Measurements from ENCODE around the gene NFASC.

DNA sequence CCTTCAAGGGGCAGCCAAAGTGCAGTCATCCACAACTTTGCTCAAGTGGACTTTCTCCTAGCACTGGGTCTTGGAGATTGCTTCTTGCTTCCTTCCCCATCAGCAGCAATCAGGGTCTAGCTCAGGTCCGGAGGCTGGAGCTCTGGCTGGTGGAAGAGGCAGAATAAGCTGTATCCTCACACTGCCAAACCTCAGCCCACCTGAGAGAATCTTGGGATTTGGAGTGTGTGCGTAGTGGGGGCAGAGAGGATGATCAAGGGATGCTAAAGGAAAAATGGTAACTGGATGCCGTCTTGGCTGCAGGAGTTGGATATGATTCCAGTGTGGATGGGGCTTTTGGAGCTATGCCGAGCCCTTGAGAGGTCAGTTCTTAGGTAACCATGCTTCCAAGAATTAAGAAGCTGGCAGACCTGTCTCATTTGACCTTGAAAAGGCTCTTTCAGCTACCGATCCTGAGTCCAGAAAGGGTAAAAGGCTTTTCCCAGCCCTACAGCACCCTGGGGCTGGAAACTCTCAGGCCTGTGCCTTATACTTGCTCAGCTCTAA, 4.5 kb upstream of the NFASC start:
- TF ChIP-seq, protein P1, sequence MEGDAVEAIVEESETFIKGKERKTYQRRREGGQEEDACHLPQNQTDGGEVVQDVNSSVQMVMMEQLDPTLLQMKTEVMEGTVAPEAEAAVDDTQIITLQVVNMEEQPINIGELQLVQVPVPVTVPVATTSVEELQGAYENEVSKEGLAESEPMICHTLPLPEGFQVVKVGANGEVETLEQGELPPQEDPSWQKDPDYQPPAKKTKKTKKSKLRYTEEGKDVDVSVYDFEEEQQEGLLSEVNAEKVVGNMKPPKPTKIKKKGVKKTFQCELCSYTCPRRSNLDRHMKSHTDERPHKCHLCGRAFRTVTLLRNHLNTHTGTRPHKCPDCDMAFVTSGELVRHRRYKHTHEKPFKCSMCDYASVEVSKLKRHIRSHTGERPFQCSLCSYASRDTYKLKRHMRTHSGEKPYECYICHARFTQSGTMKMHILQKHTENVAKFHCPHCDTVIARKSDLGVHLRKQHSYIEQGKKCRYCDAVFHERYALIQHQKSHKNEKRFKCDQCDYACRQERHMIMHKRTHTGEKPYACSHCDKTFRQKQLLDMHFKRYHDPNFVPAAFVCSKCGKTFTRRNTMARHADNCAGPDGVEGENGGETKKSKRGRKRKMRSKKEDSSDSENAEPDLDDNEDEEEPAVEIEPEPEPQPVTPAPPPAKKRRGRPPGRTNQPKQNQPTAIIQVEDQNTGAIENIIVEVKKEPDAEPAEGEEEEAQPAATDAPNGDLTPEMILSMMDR (conservative IDR thresholded peaks at IDR 0.05; ENCODE audit: low read length), result no peak
- TF ChIP-seq EZH2phosphoT487 (IDR thresholded peaks at IDR 0.05; ENCODE audit: borderline replicate concordance, low read depth, low read length), result no peak
